Fibroblast of mammary gland (primary cell): ENCODE data around the gene NAT16.

Experiments used
- DNase-seq: peaks from one replicate; pipeline ENCODE4 v3.0.0-alpha.2; 2010; ENCODE audit warnings: low read depth
- H3K4me3 ChIP-seq: 2 replicates; pipeline ENCODE4 v1.5.1; 2011; ENCODE audit warnings: low read depth, mild to moderate bottlenecking, low read length, moderate library complexity; ENCODE audit not compliant: control insufficient read depth
- TF ChIP-seq, protein P1 (sequence below): conservative IDR thresholded peaks from 2 replicates; pipeline ENCODE4 v1.5.1; 2011; ENCODE audit warnings: low read depth, low read length, inconsistent platforms; ENCODE audit not compliant: control insufficient read depth, insufficient read depth

The NAT16 gene

DNA sequence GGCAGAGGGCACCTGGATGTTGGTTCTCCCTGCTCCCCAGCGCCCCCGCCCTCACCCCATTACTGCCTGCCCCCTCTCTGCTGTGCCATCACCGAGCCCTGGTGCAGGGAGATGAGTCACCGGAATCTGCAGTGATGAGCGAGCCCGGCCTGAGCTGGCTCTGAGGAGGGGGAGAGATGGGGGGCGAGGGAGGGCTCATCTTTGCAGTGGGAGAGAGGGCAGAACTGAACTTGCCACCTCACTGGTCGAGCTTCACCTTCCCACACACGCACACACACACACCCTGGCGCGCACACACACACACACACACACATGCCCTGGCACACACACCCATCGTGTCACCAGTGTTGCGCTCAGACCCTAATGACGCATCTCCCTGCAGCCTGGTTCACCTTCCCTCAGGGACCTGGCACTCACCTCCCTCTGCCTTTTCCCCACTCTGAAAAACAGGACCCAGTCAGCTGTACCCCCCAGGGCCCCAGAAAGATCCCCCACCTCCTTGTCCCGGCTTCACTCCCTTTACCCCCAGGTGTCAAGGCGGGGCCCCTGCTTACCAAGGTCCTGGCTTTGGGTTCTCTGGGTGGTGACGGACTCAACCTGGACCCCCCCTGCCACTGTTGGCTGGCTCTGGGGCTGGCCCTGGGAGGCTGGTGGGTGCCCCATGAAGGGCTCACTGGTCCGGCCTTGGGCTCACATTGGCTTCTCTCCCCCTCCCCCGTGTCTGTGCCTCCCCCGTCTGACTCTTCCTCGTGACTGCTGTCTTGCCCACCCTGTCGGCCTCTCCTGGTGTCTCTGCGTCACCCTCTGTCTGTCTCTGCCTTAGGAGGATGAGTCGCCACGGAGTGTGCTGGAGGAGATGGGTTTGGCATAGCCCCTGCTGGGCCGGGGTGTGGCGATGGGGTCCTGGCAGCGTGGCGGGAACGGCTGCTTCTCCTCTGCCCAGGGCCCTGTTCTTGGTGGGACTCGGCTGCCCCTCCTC lies 20.1 kb downstream of the NAT16 start:
- no peak overlapping the region for H3K4me3 ChIP-seq
- TF ChIP-seq, protein P1, sequence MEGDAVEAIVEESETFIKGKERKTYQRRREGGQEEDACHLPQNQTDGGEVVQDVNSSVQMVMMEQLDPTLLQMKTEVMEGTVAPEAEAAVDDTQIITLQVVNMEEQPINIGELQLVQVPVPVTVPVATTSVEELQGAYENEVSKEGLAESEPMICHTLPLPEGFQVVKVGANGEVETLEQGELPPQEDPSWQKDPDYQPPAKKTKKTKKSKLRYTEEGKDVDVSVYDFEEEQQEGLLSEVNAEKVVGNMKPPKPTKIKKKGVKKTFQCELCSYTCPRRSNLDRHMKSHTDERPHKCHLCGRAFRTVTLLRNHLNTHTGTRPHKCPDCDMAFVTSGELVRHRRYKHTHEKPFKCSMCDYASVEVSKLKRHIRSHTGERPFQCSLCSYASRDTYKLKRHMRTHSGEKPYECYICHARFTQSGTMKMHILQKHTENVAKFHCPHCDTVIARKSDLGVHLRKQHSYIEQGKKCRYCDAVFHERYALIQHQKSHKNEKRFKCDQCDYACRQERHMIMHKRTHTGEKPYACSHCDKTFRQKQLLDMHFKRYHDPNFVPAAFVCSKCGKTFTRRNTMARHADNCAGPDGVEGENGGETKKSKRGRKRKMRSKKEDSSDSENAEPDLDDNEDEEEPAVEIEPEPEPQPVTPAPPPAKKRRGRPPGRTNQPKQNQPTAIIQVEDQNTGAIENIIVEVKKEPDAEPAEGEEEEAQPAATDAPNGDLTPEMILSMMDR, result no peak
- peak; percentile 43 for DNase-seq

DNA sequence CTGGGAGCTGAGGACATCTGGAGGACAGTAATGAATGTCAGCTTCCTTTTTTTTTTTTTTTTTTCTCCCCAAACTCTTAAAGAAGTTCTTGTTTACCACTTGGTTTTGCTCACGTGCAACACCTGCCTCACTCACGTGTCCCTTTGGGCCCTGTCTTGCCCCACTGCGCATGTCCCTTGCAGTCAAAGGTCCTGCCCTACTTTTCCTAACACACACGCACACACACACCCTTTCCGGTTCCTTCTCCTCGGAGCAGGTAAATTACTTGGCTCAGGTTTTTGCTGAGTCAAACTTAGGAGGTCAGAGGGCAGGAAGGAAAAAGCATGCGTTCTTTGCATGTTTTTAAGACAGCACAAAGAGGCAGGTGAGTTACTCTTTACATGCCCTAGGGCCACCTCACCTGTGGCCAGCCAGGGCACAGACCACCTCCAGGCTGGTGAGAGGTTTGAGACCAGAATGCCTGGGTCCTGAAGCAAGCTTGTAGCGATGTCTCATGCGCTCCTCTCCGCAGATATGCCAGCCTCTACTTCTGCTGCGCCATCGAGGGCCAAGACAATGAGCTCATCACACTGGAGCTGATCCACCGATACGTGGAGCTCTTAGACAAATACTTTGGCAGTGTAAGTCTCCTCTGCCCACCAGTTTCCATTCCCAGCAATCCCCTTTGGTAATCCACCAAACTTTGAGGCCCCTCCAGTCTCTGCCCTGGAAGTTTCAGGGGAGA lies 23.1 kb downstream of the NAT16 start:
- H3K4me3 ChIP-seq, result no peak overlapping the region
- no peak for DNase-seq
- TF ChIP-seq, protein P1, result no peak

DNA sequence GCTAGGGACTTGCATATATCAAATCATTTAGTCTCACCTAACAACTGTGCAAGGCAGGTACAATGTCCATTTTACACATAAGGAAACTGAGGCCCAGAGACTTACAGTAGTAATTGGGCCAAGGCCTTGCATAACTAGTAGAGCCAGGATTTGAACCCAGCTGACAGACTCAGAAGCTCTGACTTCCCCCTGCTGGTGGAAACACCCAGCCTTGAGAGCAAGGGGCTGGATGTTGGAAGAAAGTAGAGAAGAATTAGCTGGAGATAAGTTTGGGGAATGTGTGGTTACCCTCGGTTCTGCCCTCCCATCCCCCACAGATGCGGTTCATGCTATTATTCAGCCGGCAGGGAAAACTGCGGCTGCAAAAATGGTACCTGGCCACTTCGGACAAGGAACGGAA lies 23.8 kb downstream of the NAT16 start:
- DNase-seq, result no peak
- no peak overlapping the region for H3K4me3 ChIP-seq
- TF ChIP-seq, protein P1, result peak; percentile 27

DNA sequence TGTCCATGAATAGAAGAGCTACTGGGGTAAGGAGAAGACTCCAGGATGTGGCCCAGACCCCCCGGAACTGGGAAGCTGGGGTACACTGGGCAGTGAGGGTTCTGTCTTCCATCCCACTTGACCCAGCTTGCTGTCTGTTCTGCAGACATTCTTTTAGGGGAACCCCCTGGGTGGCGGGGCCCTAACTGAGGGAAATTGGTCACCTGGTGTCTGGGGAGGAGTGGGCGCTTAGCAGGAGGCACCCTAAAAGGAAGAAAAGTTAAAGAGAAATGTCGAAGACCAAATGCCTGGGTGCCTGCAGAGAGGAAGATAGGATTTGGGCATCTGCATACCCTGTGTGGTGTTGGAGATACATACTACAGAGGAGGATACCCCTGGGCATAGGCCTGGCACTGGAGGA lies 24.8 kb downstream of the NAT16 start:
- H3K4me3 ChIP-seq, result peak overlapping the region; percentile 80
- TF ChIP-seq, protein P1, result no peak
- no peak for DNase-seq

DNA sequence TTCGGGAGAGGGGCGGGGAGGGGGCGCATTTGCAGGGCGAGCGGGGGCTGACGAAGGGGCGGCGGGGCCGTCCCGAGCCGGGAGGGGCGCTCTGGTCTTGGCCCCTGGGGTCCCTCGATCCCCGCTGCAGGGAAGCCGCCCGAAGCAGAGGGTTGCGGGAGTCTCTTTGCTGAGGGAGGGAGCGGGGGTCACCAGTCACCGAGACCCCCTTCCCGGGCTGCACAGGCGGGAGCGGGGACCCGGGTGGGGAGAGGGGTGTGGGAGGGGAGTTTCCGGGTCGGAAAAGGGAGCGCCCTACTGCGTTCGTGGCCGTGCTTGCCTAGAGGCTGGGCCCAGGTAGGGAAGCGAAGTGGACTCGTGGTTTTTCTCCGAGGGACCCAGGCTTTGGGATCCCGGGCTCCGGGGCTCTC lies 25.4 kb downstream of the NAT16 start:
- TF ChIP-seq, protein P1, result no peak
- peak overlapping the region; percentile 80 for H3K4me3 ChIP-seq
- DNase-seq, result no peak

DNA sequence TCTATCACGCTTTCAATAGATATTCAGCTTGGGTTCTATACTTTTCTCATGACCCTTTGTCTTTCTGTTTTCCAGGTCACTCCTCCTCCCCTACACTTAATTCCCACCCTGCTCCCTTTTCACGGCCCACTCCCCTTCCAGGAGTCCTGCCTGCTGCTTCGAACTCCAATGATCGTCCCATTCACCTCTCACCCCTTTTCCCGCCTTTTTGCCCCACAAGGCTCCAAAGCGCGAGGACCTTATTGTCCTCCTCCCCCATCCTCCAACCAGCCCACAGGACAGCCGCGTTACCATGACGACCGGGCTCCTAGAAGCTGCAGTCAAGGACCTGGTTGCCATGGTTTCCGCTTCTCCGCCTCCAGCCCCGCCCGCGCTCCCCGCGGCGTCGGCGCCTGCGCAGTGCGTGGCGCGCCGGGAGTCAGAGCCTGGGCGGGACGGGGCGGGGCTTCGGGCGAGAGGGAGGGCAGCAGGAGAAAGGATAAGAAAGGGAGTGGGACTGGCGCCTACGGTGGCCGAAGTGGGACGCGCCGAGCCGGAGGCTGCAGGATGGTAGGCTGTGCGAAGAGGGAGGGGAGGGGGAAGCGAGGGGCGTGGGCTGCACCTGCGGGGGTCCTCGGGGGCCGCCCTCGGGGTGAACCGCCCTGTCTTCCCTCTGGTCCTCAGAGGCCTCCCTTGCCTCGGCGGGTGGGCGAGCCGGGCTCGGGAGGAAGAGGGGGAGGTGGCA lies 26.0 kb downstream of the NAT16 start, which contains the start of gene AP1S1:
Gene AP1S1, plus strand, starts transcription at position 508 of the 724 bp plus-strand sequence. Its CDS starts 39 bp downstream, at position 547.
- TF ChIP-seq, protein P1, result no peak
- peak within 1 kb of the TSS; percentile 80 for H3K4me3 ChIP-seq
- peak; percentile 87 for DNase-seq
